GM18858 (cell line): Measurements from ENCODE around the gene AMBP.
"Not testable (repeated sequence)": the region's sequence is repeated elsewhere in the genome, so short reads cannot be mapped to it uniquely, and the experiment has no call there.

ENCODE experiments used
- ATAC-seq: cut with Tn5 transposase; IDR thresholded peaks from one replicate; pipeline ENCODE4 v1.9.1; 2021; ENCODE audit not compliant: unreplicated experiment

AMBP gene

GRCh38 chr9:114092336-114092735 lies 14.2 kb upstream of the AMBP start:
- no peak for ATAC-seq

GRCh38 chr9:114091711-114092110 lies 13.6 kb upstream of the AMBP start:
- no peak for ATAC-seq

GRCh38 chr9:114090798-114091197 lies 12.7 kb upstream of the AMBP start:
- no peak for ATAC-seq

- ATAC-seq: no peak
Measured at GRCh38 chr9:114089206-114089840, 11.2 kb upstream of the AMBP start.

- no peak for ATAC-seq
Measured at GRCh38 chr9:114088571-114089170, 10.6 kb upstream of the AMBP start.

- no peak for ATAC-seq
Measured at GRCh38 chr9:114087721-114088120, 9.6 kb upstream of the AMBP start.

GRCh38 chr9:114086607-114087006 lies 8.5 kb upstream of the AMBP start:
- ATAC-seq: no peak

GRCh38 chr9:114086009-114086408 lies 7.9 kb upstream of the AMBP start:
- ATAC-seq: no peak

- no peak for ATAC-seq
Measured at GRCh38 chr9:114085387-114085789, 7.3 kb upstream of the AMBP start.

- no peak for ATAC-seq
Measured at GRCh38 chr9:114084282-114085073, 6.4 kb upstream of the AMBP start.

GRCh38 chr9:114083666-114084065 lies 5.6 kb upstream of the AMBP start:
- ATAC-seq: no peak

- not testable (repeated sequence) for ATAC-seq
Measured at GRCh38 chr9:114082763-114083412, 4.8 kb upstream of the AMBP start.

- ATAC-seq: peak; percentile 53
Measured at GRCh38 chr9:114082017-114082762, 4.1 kb upstream of the AMBP start.

- no peak for ATAC-seq
Measured at GRCh38 chr9:114081441-114082016, 3.4 kb upstream of the AMBP start.

GRCh38 chr9:114080773-114081440 lies 2.8 kb upstream of the AMBP start:
- ATAC-seq: no peak

GRCh38 chr9:114080195-114080772 lies 2.2 kb upstream of the AMBP start:
- no peak for ATAC-seq

GRCh38 chr9:114078781-114079156 lies 669 bp upstream of the AMBP start:
- ATAC-seq: no peak

GRCh38 chr9:114077162-114077837 lies 800 bp downstream of the AMBP start:
- ATAC-seq: no peak
